ENCODE measurements around the gene TM7SF3.
"Not testable (repeated sequence)": the region's sequence is repeated elsewhere in the genome, so short reads cannot be mapped to it uniquely, and the experiment has no call there.

Gene TM7SF3

DNA sequence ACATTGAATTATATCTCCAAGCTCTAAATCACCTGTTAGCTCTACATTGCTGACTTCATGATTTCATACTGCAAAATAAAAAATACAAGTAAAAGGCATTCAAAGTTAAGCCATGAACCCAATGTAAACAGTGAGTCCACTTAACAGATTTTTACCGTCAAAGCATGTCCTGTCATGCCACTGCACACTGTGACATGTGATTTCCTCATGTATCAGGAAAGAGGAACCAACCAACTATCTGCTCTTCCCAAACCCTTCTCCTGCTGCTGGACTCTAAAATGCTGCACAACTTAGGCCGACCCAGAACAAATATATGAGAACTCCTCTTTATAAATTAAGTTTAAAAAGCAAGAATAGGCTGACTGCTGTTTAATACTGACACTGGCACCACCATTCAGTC, 37.5 kb downstream of the TM7SF3 start:
- DNase-seq = no peak

DNA sequence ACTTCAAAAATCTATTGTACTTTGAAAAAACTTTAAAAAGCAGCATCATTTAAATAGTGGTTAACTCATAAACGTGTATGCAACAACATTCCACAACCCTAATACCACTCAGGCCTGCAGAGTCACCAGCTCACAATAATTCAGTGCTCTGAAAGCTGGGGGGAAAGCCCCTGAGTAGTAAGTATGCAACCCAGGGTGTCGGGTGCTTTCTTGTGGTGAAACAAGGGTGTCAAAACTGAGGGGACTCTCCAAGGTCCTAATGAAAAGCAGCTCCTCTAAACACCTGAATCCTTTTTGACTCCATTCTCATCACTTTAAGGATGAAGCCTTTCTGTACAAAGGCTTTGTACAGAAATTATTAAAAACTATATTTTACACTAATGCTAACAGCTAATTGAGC, 42.2 kb downstream of the TM7SF3 start:
- no peak for DNase-seq

- DNase-seq = no peak
Measured at GRCh38 chr12:26970136-26970535, 44.0 kb downstream of the TM7SF3 start.

GRCh38 chr12:26966842-26967241, 47.3 kb downstream of the TM7SF3 start:
- no peak for DNase-seq

DNA sequence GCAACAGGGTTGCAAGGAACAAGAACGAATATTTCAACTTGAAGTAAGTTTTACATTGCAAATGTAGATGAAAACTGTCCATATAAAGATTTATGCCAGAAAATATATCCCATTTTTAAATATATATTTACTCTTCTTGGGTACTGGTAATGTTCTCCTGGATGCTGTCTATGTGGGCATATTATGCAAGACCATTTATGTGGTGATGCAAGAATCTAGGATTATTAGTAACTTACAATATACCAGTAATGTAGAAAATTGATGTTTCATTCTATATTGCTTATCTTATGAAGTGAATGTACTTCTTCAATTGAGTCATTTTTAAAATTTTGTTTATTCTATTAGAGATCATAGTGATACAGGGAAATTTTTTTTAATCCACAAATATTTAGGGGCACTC, 50.8 kb downstream of the TM7SF3 start:
- DNase-seq = no peak

GRCh38 chr12:26961803-26962202, 52.4 kb downstream of the TM7SF3 start:
- no peak for DNase-seq

- not testable (repeated sequence) for DNase-seq
Measured at GRCh38 chr12:26961391-26961790, 52.8 kb downstream of the TM7SF3 start.

DNA sequence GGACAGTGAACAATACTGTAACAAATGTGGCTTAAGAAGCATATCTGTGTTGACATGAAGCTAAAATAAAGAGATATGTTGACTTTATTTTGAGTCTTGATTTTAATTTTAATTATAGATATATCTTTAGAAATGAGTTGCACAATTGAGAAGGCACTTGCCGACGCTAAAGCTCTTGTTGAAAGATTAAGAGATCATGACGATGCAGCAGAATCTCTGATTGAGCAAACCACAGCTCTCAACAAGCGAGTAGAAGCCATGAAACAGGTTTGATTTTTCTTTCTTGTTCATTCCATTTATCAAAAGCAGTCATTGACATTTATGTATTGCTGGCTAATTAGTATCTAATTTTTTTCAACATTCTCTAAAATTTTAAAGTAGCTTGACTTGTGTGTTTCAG, 60.2 kb downstream of the TM7SF3 start:
- DNase-seq = no peak

DNA sequence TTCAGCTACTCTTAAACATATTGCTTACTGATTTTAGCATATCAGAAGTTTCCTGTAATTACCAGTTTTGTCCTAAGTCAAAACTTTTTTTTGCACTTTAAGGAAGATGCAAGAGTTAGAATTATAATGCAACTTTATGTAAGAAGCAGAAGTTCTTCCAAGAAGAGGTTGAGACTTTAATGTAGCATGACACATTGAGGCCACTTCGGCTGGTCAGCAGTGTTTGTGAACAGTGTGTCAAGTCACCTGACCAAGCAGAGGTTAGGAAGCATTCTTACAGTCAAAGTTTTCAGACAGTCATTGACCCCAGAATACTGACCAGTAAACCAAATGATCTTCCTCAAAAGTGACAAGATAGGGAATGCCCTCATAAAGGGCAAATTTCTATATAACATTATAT, 60.7 kb downstream of the TM7SF3 start:
- DNase-seq = no peak

GRCh38 chr12:26948309-26948708, 65.9 kb downstream of the TM7SF3 start:
- no peak for DNase-seq

DNA sequence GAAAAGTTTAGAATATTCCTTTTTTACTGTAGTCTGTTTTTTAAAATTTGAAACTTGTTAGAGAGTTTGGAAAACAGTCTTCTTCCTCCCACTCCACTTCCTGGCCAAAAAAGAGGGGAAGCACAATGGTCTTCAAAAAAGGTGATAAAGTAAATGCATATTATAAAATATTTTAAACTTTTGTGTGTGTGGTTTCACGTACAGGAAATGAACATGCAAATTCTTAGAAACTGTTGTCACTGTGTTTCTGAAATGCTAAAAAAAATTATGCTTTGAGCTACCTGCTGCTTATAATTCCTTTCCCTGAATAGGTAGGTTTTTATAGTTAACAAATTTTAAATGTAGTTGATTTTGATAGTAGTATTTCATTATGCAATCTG, 73.0 kb downstream of the TM7SF3 start:
- no peak for DNase-seq

DNA sequence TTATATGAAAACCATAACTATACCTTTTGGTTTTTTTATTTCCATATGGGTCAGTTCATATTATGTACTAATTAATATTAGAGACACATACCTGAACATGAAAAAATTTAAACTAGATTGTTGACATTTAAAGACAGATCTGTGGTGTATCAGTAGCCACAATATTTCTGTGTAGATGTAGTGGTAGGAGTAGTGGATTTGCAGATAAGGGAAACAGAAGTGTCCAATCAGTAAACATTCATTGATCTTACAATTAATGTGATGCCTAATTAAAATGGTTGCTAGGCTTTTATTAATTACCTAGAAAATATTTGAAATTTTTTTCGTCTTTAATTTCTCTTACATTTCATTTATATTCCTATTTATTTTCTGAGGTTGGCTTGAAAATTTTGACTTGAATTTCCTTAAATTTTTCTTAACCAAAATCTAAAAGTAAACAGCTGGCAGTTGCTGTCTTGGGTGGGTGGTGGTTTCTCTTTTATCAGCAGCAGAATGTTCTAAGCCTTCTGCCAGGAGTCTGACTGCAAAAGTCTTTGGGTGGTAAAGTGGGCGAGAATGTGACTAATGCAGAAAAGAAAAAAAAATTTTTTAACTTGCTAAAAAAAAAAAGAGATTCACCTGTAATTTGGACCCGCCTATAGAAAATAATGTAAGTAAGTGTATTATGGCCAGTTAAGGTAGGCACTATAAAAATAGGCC, 73.5 kb downstream of the TM7SF3 start:
- no peak for DNase-seq

DNA sequence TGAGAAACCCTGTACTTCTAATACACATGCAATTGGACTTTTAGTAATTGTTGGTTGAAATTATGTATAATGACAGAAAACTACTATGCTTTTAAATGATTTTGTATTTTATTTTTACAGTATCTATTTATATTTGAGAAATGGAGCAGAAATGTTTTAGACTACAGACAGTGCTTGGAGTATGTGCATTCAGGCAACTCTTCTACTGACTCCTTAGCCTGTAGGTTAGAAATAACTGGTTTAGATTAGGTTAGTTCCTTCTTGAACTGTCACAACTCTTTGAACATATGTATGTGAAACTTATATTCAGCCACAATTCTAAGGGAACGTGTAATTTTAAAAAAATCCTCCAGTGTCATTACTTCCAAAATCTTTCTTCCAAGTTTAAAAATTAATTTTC, 74.2 kb downstream of the TM7SF3 start:
- no peak for DNase-seq

DNA sequence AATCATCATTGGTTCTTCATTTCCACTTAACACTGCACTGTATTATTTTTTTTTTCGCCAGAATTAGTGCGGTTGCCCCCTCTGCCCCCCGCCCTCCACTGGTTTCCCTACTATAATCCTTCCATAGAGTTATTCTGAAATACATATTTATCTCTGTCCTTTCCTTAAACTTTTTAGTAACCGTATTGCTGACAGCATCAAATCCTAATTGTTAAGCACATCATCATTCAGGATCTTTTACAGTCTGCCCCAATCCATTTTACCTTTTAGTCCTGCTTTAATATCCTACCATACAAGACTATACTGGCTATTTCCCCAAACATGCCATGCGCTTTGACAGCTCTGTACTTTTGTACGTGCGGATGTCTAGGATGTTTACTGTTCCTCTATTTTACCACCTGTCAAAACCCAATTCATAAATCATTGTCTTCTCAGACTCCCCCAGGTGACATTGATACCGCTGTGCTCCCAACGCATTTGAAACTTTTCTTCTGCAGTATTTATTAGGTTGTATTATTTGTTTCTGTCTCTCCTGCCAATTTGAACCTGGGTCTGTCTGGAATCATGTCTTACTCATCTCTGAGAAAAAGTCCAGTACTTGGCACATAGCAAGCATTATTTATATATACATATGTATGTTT, 74.9 kb downstream of the TM7SF3 start:
- DNase-seq = no peak

GRCh38 chr12:26938701-26939062, 75.5 kb downstream of the TM7SF3 start:
- peak; percentile 48 for DNase-seq

DNA sequence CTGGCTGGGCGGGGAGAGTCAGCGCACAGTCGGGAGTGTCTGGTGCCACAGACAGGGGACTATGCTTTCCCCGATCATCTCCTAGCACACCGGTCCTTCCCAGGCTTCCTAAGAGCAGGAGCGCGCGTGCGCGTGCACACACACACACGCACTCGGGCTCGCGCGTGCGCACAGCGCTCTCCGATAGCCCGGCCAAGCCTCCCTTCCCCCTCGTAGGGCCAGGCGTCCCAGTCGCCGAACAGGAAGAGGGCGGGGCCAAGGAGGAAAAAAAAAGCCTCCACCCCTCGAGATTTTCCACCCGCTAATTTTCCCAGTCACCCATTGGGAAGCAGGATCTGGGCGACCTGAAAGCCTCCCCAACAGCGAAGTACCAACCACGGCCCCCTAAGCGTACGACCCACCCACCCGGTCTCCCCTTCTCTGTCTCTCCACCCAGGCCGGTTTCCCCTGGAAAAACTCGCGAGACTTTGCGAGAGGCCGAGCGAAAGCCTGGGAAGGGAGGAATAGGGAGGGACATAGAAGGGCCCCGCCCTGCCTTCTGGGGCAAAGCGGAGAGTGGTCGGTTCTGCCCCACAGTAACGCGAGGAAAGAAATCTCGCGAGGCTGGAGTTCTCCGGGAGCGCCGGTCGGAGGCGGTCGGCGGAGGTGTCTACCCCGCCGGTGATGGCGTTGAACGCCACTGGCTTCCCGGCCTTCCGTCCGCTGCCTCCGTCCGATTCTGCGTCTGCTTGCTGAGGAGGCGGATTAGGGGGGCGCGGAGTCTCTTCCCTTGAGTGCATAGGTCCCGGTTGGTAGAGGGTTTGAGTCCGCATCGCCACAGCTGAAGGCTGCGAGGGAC, 76.1 kb downstream of the TM7SF3 start, which contains the start of the genes FGFR1OP2 and INTS13:
TSS of gene FGFR1OP2 (plus strand) at position 608 of the 838 bp plus-strand sequence. CDS start 15,689 bp downstream, outside the sequence.
TSS of gene INTS13 (minus strand) at position 119 of the 838 bp plus-strand sequence. CDS start 1,178 bp downstream, outside the sequence.
- DNase-seq = peak; percentile 99

GRCh38 chr12:26937443-26937862, 76.7 kb downstream of the TM7SF3 start:
- no peak for DNase-seq

DNA sequence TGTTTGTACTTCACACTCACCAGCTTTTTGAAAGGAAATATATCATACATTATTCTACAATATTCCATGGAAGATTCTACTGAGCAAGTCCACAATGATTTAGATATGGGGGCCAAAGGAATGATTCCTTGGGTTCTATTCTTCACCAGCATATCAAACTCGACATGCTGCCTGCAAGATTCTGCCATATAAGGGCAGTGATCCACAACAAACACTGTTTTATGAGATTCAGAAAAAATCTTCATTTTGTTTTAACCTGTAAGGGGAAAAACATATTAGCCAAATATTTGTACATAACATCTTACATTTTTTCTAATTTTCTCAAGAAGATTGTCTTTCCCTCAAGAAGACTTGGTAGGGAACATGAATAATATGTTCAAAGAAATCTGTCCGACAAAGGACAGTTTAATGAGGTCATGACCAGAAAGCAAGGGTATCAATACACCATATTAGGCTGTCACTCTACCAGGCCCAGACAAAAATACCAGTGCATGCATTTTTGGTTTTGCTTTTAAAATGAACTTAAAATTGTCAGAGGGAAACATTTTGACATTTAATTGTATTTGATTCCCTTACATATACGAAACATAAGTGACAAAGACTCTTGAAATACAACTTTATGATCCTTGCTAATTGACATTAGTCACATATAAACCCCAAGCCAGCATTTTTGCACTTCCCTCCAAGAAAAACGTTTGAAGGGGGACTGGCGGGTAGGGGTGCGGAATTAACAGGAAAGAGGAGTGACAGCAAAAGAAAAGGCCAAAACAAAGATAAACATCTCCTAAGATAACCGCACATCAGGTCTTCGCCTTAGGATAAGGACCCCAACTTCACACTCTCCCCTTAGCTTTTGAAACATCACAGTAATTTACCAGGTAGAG, 77.4 kb downstream of the TM7SF3 start:
- DNase-seq = no peak

GRCh38 chr12:26935636-26936378, 78.4 kb downstream of the TM7SF3 start:
- no peak for DNase-seq

GRCh38 chr12:26929590-26929989, 84.6 kb downstream of the TM7SF3 start:
- no peak for DNase-seq

DNA sequence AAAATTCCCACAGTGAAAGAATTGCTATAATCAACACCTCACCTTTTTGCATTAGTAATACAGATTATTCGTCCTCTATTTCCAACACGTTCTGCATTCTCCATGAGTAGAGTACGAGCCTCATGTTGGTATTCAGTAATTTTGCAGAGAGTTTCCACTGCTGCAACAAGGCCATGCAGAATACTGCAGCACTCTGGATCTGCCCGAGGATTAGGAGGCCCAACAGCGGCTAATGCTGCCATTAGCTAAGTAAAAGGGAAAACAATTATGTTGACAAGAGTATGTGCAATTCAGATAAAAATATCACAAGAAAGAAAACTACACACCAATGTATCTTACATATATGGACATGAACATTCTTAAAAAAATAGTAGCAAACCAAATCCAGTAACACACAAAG, 85.5 kb downstream of the TM7SF3 start:
- DNase-seq = no peak
